HepG2 (cell line): ENCODE results near the gene KRT3. TPM values are rescaled to one million over a fixed set of nuclear protein-coding genes. Genes with fewer than 3 reads are reported as not detected.

Experiments used
- CBX2 ChIP-seq, 2 experiments: fragments of 200-600 bp in 1 of 2; sonication (generic); formaldehyde crosslinking in 1 of 2; IDR thresholded peaks; 2 replicates each; pipeline versions ENCODE4 v1.7.0 to v1.8.1; 2018 to 2022; ENCODE audit warnings: low read depth in 2 of 2, low read length in 1 of 2, mild to moderate bottlenecking in 1 of 2, missing genetic modification reagents in 1 of 2
- CEBPB ChIP-seq: IDR thresholded peaks from 2 replicates; pipeline ENCODE4 v1.6.1; 2011; ENCODE audit warnings: low read depth, low read length, improper control_type of control experiment, borderline replicate concordance
- CEBPG ChIP-seq: IDR thresholded peaks from 2 replicates; pipeline ENCODE4 v1.6.1; 2016
- ETV6 ChIP-seq: sonication (generic); formaldehyde crosslinking; conservative IDR thresholded peaks from 2 replicates; pipeline ENCODE4 v1.4.0; 2020; ENCODE audit warnings: missing genetic modification reagents
- FOXC1 ChIP-seq: sonication (generic); formaldehyde crosslinking; IDR thresholded peaks from 2 replicates; pipeline ENCODE4 v1.8.0; 2022; ENCODE audit warnings: mild to moderate bottlenecking, missing genetic modification reagents, borderline replicate concordance
- HMGA1 ChIP-seq: sonication (generic); formaldehyde crosslinking; conservative IDR thresholded peaks from 2 replicates; pipeline ENCODE4 v1.4.0; 2020; ENCODE audit warnings: missing genetic modification reagents
- IRF2 ChIP-seq: IDR thresholded peaks from 2 replicates; pipeline ENCODE4 v1.6.1; 2018; ENCODE audit warnings: missing genetic modification reagents, missing compliant biosample characterization
- NFYC ChIP-seq: IDR thresholded peaks from 2 replicates; pipeline ENCODE4 v1.6.1; 2016; ENCODE audit warnings: missing genetic modification reagents, missing compliant biosample characterization
- NKX3-1 ChIP-seq: sonication (generic); formaldehyde crosslinking; IDR thresholded peaks from 2 replicates; pipeline ENCODE4 v1.5.0; 2020; ENCODE audit warnings: missing genetic modification reagents
- NRL ChIP-seq: sonication (generic); formaldehyde crosslinking; IDR thresholded peaks from 2 replicates; pipeline ENCODE4 v1.5.0; 2020; ENCODE audit warnings: missing genetic modification reagents, mild to moderate bottlenecking, moderate library complexity, borderline replicate concordance
- PAWR ChIP-seq: sonication (generic); formaldehyde crosslinking; IDR thresholded peaks from 2 replicates; pipeline ENCODE4 v1.4.0; 2020; ENCODE audit warnings: missing genetic modification reagents, mild to moderate bottlenecking, borderline replicate concordance
- SAFB2 ChIP-seq: sonication (generic); formaldehyde crosslinking; IDR thresholded peaks from 2 replicates; pipeline ENCODE4 v1.5.1; 2020; ENCODE audit warnings: missing genetic modification reagents, low read depth, mild to moderate bottlenecking, borderline replicate concordance
- SMYD3 ChIP-seq: sonication (generic); formaldehyde crosslinking; IDR thresholded peaks from 2 replicates; pipeline ENCODE4 v1.8.1; 2023; ENCODE audit warnings: mild to moderate bottlenecking, missing genetic modification reagents
- SOX13 ChIP-seq, 3 experiments: fragments of 450-650 bp in 1 of 3; sonication (generic) in 1 of 3; formaldehyde crosslinking in 1 of 3; IDR thresholded peaks in 2 of 3; conservative IDR thresholded peaks in 1 of 3; 2 replicates each; pipeline versions ENCODE4 v1.5.0 to v1.6.1; 2016 to 2020; ENCODE audit warnings: antibody characterized with exemption in 1 of 3, mild to moderate bottlenecking in 1 of 3, missing compliant biosample characterization in 1 of 3, missing genetic modification reagents in 1 of 3, moderate library complexity in 1 of 3
- TCF7 ChIP-seq: sonication (generic); IDR thresholded peaks from 2 replicates; pipeline ENCODE4 v1.6.1; 2016; ENCODE audit warnings: antibody characterized with exemption, low read depth
- TOE1 ChIP-seq: sonication (generic); formaldehyde crosslinking; IDR thresholded peaks from 2 replicates; pipeline ENCODE4 v1.4.0; 2020; ENCODE audit warnings: mild to moderate bottlenecking, missing genetic modification reagents
- WIZ ChIP-seq: sonication (generic); formaldehyde crosslinking; IDR thresholded peaks from 2 replicates; pipeline ENCODE4 v1.5.1; 2020; ENCODE audit warnings: mild to moderate bottlenecking, missing genetic modification reagents
- ZFP36L2 ChIP-seq: sonication (generic); formaldehyde crosslinking; IDR thresholded peaks from 2 replicates; pipeline ENCODE4 v1.4.0; 2020; ENCODE audit warnings: missing genetic modification reagents
- ZFYVE20 ChIP-seq: sonication (generic); formaldehyde crosslinking; IDR thresholded peaks from 2 replicates; pipeline ENCODE4 v1.8.0; 2023; ENCODE audit warnings: low read depth, mild to moderate bottlenecking, moderate library complexity, missing genetic modification reagents, borderline replicate concordance
- ZMYM3 ChIP-seq: sonication (generic); formaldehyde crosslinking; IDR thresholded peaks from 2 replicates; pipeline ENCODE4 v1.5.1; 2020; ENCODE audit warnings: mild to moderate bottlenecking, missing genetic modification reagents
- ZNF460 ChIP-seq: sonication (generic); formaldehyde crosslinking; IDR thresholded peaks from 2 replicates; pipeline ENCODE4 v1.5.1; 2020; ENCODE audit warnings: missing genetic modification reagents, mild to moderate bottlenecking, borderline replicate concordance
- ZNF564 ChIP-seq: sonication (generic); formaldehyde crosslinking; IDR thresholded peaks from 2 replicates; pipeline ENCODE4 v1.8.1; 2023; ENCODE audit warnings: mild to moderate bottlenecking, missing genetic modification reagents
- ZNF768 ChIP-seq: sonication (generic); formaldehyde crosslinking; IDR thresholded peaks from 2 replicates; pipeline ENCODE4 v1.4.0; 2020; ENCODE audit warnings: missing genetic modification reagents
- ZNF878 ChIP-seq: sonication (generic); formaldehyde crosslinking; IDR thresholded peaks from 2 replicates; pipeline ENCODE4 v1.8.1; 2023; ENCODE audit warnings: mild to moderate bottlenecking, missing genetic modification reagents, moderate library complexity
- polyA plus RNA-seq, 8 experiments: library from polyadenylated mRNA; depleted of rRNA in 3 of 8; stranded (reverse) in 7 of 8; unstranded in 1 of 8; fragments of >200 nt; fragmentation: Illumina TruSeq in 4 of 8; extraction: Trizol in 4 of 8; gene quantifications; 2 replicates each; pipeline versions ENCODE4 v1.2.1 to v1.2.3, GENCODE V29; 2011 to 2016; ENCODE audit warnings: low read depth in 4 of 8, missing spikeins in 1 of 8, mixed read lengths in 1 of 8; ENCODE audit not compliant: insufficient read depth in 1 of 8
- total RNA-seq, 5 experiments: library from RNA; depleted of rRNA; stranded (reverse); fragments of >200 nt; fragmentation: Illumina TruSeq; extraction: Trizol; gene quantifications; 2 replicates each; pipeline ENCODE4 v1.2.3, GENCODE V29; 2016; ENCODE audit warnings: low read depth in 1 of 5
- TF ChIP-seq, protein P1 (sequence below): sonication (generic); formaldehyde crosslinking; IDR thresholded peaks from 2 replicates; pipeline ENCODE4 v1.5.0; 2020; ENCODE audit warnings: missing genetic modification reagents
- TF ChIP-seq, protein P2 (sequence below): sonication (generic); formaldehyde crosslinking; IDR thresholded peaks from 2 replicates; pipeline ENCODE4 v1.8.1; 2023; ENCODE audit warnings: mild to moderate bottlenecking, moderate library complexity, missing genetic modification reagents
- TF ChIP-seq, protein P3 (sequence below): sonication (generic); formaldehyde crosslinking; IDR thresholded peaks from 2 replicates; pipeline ENCODE4 v1.5.0; 2020; ENCODE audit warnings: missing genetic modification reagents

Gene KRT3
- total and polyA plus RNA-seq, 2 of the 13 experiments (the other 11 are each of a cell fraction or from before 2014, with no cell fraction given), result not detected

DNA sequence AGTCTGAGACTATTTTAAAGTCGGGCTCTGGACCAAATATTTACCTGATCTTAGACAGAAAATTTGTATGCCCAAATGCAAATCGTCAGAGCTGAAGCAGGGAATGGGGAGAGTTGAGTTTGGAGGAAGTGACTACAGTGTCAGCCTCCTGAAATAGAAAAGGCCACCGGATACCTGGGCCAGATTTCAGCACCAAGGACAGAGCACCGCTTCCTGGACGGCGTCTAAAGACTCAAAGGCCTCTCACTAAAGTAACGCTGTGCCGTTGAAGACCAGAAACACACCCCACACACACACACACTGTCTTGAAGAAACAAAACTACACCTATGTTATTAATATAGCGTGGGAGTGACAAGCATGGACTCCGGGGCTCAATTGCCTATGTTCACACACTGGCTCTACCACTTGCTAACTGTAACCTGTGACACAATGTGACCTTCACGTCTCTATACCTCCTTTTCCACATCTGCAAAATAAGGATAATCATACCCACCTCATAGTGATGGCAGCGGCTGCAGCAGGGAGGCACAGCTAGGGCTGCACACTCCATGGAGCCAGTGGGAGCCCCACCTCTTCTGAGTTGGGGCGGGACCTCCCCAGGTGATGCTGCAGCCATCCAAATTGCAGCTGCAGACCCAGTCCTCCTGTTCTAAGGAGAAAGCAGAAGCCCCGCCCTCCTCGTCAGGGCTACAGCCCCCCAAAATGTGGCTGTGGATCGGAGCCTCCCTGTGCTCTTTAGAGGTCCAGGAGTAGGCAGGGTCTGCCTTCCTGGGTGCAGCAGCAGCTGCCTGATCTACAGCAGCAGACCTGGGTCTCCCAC lies 54.3 kb downstream of the KRT3 start (continued):
- TF ChIP-seq, protein P1, sequence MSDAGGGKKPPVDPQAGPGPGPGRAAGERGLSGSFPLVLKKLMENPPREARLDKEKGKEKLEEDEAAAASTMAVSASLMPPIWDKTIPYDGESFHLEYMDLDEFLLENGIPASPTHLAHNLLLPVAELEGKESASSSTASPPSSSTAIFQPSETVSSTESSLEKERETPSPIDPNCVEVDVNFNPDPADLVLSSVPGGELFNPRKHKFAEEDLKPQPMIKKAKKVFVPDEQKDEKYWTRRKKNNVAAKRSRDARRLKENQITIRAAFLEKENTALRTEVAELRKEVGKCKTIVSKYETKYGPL (CRISPR knock-in tag), result peak; percentile 81; the same call in 1 of the 2 replicates
- TF ChIP-seq CEBPB (no peak), CBX2 (IDR thresholded peaks at IDR 0.05; ENCODE audit: low read depth, low read length) (no peak), CBX2 (CRISPR knock-in tag; IDR thresholded peaks at IDR 0.05; ENCODE audit: low read depth) (no peak), HMGA1 (CRISPR knock-in tag) (no peak), WIZ (CRISPR knock-in tag) (peak; percentile 97), ZMYM3 (CRISPR knock-in tag) (no peak), ZNF564 (CRISPR knock-in tag) (no peak), SOX13 (IDR thresholded peaks at IDR 0.05) (no peak), SOX13 (CRISPR knock-in tag; conservative IDR thresholded peaks at IDR 0.05 in 1 of 2, IDR thresholded peaks at IDR 0.05 in 1 of 2) (0 out of 4 replicates have a peak, but pooled peaks of 1 of the 2 experiments have one; percentile 8), NFYC (CRISPR knock-in tag) (no peak), ETV6 (CRISPR knock-in tag) (no peak), TCF7 (no peak), FOXC1 (CRISPR knock-in tag) (0 out of 2 replicates have a peak, but pooled peaks have one; percentile 43), ZFP36L2 (CRISPR knock-in tag) (no peak), ZNF878 (CRISPR knock-in tag) (no peak), PAWR (CRISPR knock-in tag) (no peak), TOE1 (CRISPR knock-in tag) (no peak), ZFYVE20 (CRISPR knock-in tag) (no peak), SMYD3 (CRISPR knock-in tag) (no peak), NRL (no peak), ZNF768 (CRISPR knock-in tag) (no peak), IRF2 (CRISPR knock-in tag) (no peak), NKX3-1 (CRISPR knock-in tag) (peak; percentile 75; the same call in 1 of the 2 replicates), ZNF460 (CRISPR knock-in tag) (no peak), SAFB2 (CRISPR knock-in tag) (no peak), CEBPG (no peak)
- TF ChIP-seq, protein P2, sequence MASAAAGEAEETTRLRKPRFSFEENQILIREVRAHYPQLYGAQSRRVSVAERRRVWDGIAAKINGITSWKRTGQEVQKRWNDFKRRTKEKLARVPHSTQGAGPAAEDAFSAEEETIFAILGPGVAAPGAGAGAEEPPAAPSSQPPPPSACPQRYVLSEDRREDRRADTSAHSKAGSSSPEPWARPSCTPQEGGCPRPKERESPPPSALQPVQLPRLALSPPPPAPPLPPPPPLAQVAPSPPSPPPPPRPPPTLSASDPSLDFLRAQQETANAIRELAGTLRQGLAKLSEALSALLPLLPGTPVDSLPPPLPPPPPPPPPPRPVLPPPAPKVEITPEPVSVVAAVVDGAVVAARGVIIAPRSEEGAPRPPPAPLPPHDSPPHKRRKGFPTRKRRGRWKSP (CRISPR knock-in tag), result 0 out of 2 replicates have a peak, but pooled peaks have one; percentile 35
- TF ChIP-seq, protein P3, sequence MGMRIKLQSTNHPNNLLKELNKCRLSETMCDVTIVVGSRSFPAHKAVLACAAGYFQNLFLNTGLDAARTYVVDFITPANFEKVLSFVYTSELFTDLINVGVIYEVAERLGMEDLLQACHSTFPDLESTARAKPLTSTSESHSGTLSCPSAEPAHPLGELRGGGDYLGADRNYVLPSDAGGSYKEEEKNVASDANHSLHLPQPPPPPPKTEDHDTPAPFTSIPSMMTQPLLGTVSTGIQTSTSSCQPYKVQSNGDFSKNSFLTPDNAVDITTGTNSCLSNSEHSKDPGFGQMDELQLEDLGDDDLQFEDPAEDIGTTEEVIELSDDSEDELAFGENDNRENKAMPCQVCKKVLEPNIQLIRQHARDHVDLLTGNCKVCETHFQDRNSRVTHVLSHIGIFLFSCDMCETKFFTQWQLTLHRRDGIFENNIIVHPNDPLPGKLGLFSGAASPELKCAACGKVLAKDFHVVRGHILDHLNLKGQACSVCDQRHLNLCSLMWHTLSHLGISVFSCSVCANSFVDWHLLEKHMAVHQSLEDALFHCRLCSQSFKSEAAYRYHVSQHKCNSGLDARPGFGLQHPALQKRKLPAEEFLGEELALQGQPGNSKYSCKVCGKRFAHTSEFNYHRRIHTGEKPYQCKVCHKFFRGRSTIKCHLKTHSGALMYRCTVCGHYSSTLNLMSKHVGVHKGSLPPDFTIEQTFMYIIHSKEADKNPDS (CRISPR knock-in tag), result no peak
